Left colon (tissue), 2 donors: ENCODE measurements around the gene TIGD4. TPM values are rescaled to one million over a fixed set of nuclear protein-coding genes. Genes with fewer than 3 reads are reported as not detected.
"Not testable (repeated sequence)": the region's sequence is repeated elsewhere in the genome, so short reads cannot be mapped to it uniquely, and the experiment has no call there.

Experiments
- ATAC-seq: fragments of 200-7000 bp; cut with Tn5 transposase; one replicate; pipeline ENCODE4 v1.9.1; 2020; ENCODE audit warnings: mild to moderate bottlenecking, moderate library complexity
- DNase-seq, 2 donors: peaks; one replicate each; pipeline ENCODE4 v3.0.0-alpha.2; 2020
- intact Hi-C, 2 donors: fragments of 100-400 bp; cut with DNase I in 1 of 2; cut with micrococcal nuclease in 1 of 2; formaldehyde crosslinking; loops; one replicate each; pipeline versions ENCODE4 v1.11.2 to v1.14.0; 2022; cut with DNase I, micrococcal nuclease
- total RNA-seq, 2 donors: library from RNA; stranded (reverse); fragmentation: NEBNext Ultra II Directional; extraction: Animal tissue kit (Norgen Biotek cat#: 25700); gene quantifications; one replicate each; pipeline ENCODE4 v1.2.1, GENCODE V29; 2021
- donor health status: DM: no; HTN: no; CAD: no.
- donor health status: DM: yes; HTN: yes; CAD: no.

TIGD4 gene
- total RNA-seq, 2 donors from 2014 or later, result 0.17 to 0.21 TPM

- no peak for DNase-seq
- intact Hi-C loops, result no loop called here
- no peak for ATAC-seq
These were observed 6.4 kb upstream of the TIGD4 start for GRCh38 chr4:152785639-152786615.

GRCh38 chr4:152784490-152785350, 5.2 kb upstream of the TIGD4 start:
- ATAC-seq, result peak; percentile 31
- intact Hi-C loops, result no loop called here
- DNase-seq, result no peak

- ATAC-seq, result peak; percentile 65
- intact Hi-C loops, result no loop called here
- DNase-seq, result no peak
These were observed 793 bp upstream of the TIGD4 start for GRCh38 chr4:152780267-152780778.

GRCh38 chr4:152778656-152779512, 646 bp downstream of the TIGD4 start:
- peak; percentile 9 for ATAC-seq
- intact Hi-C loops, result no loop called here
- DNase-seq, result peak in 1 of 2 donors; percentile 39

- DNase-seq (no peak), ATAC-seq (no peak)
- intact Hi-C loops, result no loop called here
These were observed 2.0 kb downstream of the TIGD4 start for GRCh38 chr4:152777488-152777887.

- intact Hi-C loops, result no loop called here
- ATAC-seq (no peak), DNase-seq (no peak)
These were observed 3.2 kb downstream of the TIGD4 start for GRCh38 chr4:152776352-152776751.

GRCh38 chr4:152773953-152774352, 5.6 kb downstream of the TIGD4 start:
- ATAC-seq (no peak), DNase-seq (no peak)
- intact Hi-C loops, result no loop called here

- DNase-seq (no peak), ATAC-seq (no peak)
- intact Hi-C loops, result no loop called here
These were observed 6.2 kb downstream of the TIGD4 start for GRCh38 chr4:152773339-152773738.

- ATAC-seq (no peak), DNase-seq (no peak)
- intact Hi-C loops, result no loop called here
These were observed 7.6 kb downstream of the TIGD4 start for GRCh38 chr4:152771741-152772533.

GRCh38 chr4:152765069-152765737, 14.3 kb downstream of the TIGD4 start:
- intact Hi-C loops, ATAC-seq, DNase-seq: not testable (repeated sequence)

GRCh38 chr4:152763796-152764195, 15.7 kb downstream of the TIGD4 start:
- intact Hi-C loops, result no loop called here
- DNase-seq (no peak), ATAC-seq (no peak)

- ATAC-seq, result no peak
- no peak for DNase-seq
- intact Hi-C loops, result no loop called here
These were observed 30.9 kb downstream of the TIGD4 start for GRCh38 chr4:152748619-152749018.

GRCh38 chr4:152747444-152747843, 32.1 kb downstream of the TIGD4 start:
- ATAC-seq (no peak), DNase-seq (no peak)
- intact Hi-C loops, result no loop called here

GRCh38 chr4:152738827-152739226, 40.7 kb downstream of the TIGD4 start:
- ATAC-seq, result peak; percentile 64
- intact Hi-C loops, result no loop called here
- no peak for DNase-seq

- DNase-seq (no peak), ATAC-seq (no peak)
- intact Hi-C loops, result no loop called here
These were observed 43.6 kb downstream of the TIGD4 start for GRCh38 chr4:152735906-152736305.

- intact Hi-C loops, result no loop called here
- DNase-seq (no peak), ATAC-seq (peak; percentile 76)
These were observed 44.1 kb downstream of the TIGD4 start for GRCh38 chr4:152735396-152735859.

- DNase-seq (no peak), ATAC-seq (peak; percentile 25)
- intact Hi-C loops, result no loop called here
These were observed 44.9 kb downstream of the TIGD4 start for GRCh38 chr4:152734699-152735050.
